ENCODE results near the gene PRMT2. TPM values are rescaled to one million over a fixed set of nuclear protein-coding genes. Genes with fewer than 3 reads are reported as not detected.

PRMT2 gene
- total RNA-seq, 2 experiments from 2014 or later: 54.4 to 58.2 TPM

GRCh38 chr21:46664316-46664995 lies 29.0 kb downstream of the PRMT2 start:
- intact Hi-C loops (cut with micrococcal nuclease): no loop called here
- ChIA-PET CTCF (no interaction called here), POLR2A (no interaction called here)
- ATAC-seq (no peak), DNase-seq (no peak)
- H3K27ac Mint-ChIP-seq: no peak overlapping the region
- H3K4me3 Mint-ChIP-seq: no peak overlapping the region
- H3K36me3 Mint-ChIP-seq (ENCODE audit: low read depth): peaks cover 12% of the 10 kb centered on the region
- H3K4me1 Mint-ChIP-seq (ENCODE audit: low read depth): peaks cover 22% of the 10 kb centered on the region
- H3K9me3 Mint-ChIP-seq: no peaks in the 10 kb centered on the region
- no peaks in the 10 kb centered on the region for H3K27me3 Mint-ChIP-seq
- TF ChIP-seq, protein P1, sequence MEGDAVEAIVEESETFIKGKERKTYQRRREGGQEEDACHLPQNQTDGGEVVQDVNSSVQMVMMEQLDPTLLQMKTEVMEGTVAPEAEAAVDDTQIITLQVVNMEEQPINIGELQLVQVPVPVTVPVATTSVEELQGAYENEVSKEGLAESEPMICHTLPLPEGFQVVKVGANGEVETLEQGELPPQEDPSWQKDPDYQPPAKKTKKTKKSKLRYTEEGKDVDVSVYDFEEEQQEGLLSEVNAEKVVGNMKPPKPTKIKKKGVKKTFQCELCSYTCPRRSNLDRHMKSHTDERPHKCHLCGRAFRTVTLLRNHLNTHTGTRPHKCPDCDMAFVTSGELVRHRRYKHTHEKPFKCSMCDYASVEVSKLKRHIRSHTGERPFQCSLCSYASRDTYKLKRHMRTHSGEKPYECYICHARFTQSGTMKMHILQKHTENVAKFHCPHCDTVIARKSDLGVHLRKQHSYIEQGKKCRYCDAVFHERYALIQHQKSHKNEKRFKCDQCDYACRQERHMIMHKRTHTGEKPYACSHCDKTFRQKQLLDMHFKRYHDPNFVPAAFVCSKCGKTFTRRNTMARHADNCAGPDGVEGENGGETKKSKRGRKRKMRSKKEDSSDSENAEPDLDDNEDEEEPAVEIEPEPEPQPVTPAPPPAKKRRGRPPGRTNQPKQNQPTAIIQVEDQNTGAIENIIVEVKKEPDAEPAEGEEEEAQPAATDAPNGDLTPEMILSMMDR (IDR thresholded peaks at IDR 0.05): no peak

DNA sequence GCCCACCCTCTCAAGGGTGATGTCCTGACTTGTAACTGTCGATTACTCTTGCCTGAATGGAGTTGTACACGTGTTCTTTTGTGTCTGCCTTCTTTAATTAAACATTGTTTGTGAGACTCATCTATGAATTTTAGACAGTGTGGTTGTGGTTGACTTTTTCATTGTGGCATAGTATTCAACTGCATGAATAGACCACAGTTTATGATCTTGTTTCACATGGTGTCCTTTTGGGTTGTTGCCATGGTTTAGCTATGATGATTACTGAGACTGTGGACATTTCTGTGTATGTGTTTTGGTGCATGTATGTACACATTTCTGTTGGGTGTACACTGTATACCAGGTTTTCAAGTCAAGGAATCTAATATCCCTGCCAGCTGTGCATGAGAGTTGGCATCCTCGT lies 30.1 kb downstream of the PRMT2 start:
- POLR2A ChIA-PET: no interaction called here
- Mint-ChIP-seq H3K27me3 (no peaks in the 10 kb centered on the region), H3K27ac (peak overlapping the region; percentile 0), H3K4me1 (ENCODE audit: low read depth) (peaks cover 15% of the 10 kb centered on the region), H3K9me3 (no peaks in the 10 kb centered on the region), H3K4me3 (no peak overlapping the region), H3K36me3 (ENCODE audit: low read depth) (peaks cover 9% of the 10 kb centered on the region)
- TF ChIP-seq, protein P1 (IDR thresholded peaks at IDR 0.05): no peak
- CTCF ChIA-PET: no interaction called here
- intact Hi-C loops (cut with micrococcal nuclease): no loop called here
- DNase-seq: no peak
- no peak for ATAC-seq

DNA sequence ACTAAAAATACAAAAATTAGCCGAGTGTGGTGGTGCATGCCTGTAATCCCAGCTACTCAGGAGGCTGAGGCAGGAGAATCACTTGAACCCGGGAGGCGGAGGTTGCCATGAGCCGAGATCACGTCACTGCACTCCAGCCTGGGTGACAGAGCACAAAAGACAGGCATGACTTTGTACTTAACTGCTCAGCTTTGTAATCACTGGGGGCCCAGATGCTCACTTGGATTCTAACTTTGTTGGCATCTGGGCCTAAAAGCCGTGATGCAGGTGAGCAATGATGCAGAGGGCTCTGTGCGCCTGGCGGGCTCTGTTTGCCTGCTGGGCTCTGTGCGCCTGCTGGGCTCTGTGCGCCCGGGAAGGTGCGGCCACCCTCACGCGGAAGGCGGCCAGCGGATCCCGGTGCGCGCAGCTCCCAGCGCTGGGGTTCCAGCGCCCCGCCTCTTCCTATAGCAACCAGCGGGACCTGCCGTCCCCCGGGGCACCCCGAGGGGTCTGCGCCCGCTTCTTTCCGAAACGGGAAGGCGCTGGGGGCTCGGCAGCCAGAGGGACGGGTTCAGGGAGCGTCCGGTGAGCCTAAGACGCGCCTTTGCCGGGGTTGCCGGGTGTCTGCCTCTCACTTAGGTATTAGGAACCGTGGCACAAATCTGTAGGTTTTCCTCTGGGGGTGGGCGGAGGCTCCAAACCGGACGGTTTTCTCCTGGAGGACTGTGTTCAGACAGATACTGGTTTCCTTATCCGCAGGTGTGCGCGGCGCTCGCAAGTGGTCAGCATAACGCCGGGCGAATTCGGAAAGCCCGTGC lies 31.7 kb downstream of the PRMT2 start:
- Mint-ChIP-seq H3K27me3 (no peaks in the 10 kb centered on the region), H3K9me3 (no peaks in the 10 kb centered on the region), H3K36me3 (ENCODE audit: low read depth) (peaks cover 6% of the 10 kb centered on the region), H3K27ac (no peak overlapping the region), H3K4me3 (peak overlapping the region; percentile 80), H3K4me1 (ENCODE audit: low read depth) (peaks cover 11% of the 10 kb centered on the region)
- ATAC-seq (peak; percentile 43), DNase-seq (peak; percentile 42)
- ChIA-PET CTCF (interaction anchor here (1.0 kb wide), 1 partner anchor 10 kb away, joined by 4 read pairs; no protein-coding TSS in a partner anchor), POLR2A (interaction anchor here (0.6 kb wide), 1 partner anchor 26 kb away, joined by 3 read pairs; no protein-coding TSS in a partner anchor)
- TF ChIP-seq, protein P1 (IDR thresholded peaks at IDR 0.05): no peak
- intact Hi-C loops (cut with micrococcal nuclease): no loop called here

DNA sequence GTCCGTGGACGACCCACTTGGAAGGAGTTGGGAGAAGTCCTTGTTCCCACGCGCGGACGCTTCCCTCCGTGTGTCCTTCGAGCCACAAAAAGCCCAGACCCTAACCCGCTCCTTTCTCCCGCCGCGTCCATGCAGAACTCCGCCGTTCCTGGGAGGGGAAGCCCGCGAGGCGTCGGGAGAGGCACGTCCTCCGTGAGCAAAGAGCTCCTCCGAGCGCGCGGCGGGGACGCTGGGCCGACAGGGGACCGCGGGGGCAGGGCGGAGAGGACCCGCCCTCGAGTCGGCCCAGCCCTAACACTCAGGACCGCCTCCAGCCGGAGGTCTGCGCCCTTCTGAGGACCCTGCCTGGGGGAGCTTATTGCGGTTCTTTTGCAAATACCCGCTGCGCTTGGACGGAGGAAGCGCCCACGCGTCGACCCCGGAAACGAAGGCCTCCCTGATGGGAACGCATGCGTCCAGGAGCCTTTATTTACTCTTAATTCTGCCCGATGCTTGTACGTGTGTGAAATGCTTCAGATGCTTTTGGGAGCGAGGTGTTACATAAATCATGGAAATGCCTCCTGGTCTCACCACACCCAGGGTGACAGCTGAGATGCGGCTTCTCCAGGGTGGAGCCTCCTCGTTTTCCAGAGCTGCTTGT lies 32.4 kb downstream of the PRMT2 start:
- Mint-ChIP-seq H3K36me3 (ENCODE audit: low read depth) (peaks cover 6% of the 10 kb centered on the region), H3K27ac (no peak overlapping the region), H3K4me1 (ENCODE audit: low read depth) (peaks cover 11% of the 10 kb centered on the region), H3K27me3 (no peaks in the 10 kb centered on the region), H3K9me3 (no peaks in the 10 kb centered on the region), H3K4me3 (peak overlapping the region; percentile 80)
- POLR2A ChIA-PET: no interaction called here
- DNase-seq (peak; percentile 45), ATAC-seq (peak; percentile 62)
- TF ChIP-seq, protein P1 (IDR thresholded peaks at IDR 0.05): no peak
- CTCF ChIA-PET: no interaction called here
- intact Hi-C loops (cut with micrococcal nuclease): no loop called here
